GM10248 (cell line): ENCODE data around the gene POLD4.

ENCODE experiments used
- CTCF ChIA-PET: fragments of 300-600 bp; sonication (Branson Sonifier 250); formaldehyde crosslinking; extraction: SDS; loops from one replicate; lab custom pipeline; 2021; ENCODE audit warnings: antibody characterized with exemption; lab: Yijun Ruan, JAX
- POLR2A ChIA-PET: fragments of 350-650 bp; sonication (Branson Sonifier 250); formaldehyde crosslinking; extraction: SDS; loops from one replicate; lab custom pipeline; 2020; ENCODE audit warnings: antibody characterized with exemption; lab: Yijun Ruan, JAX
- DNase-seq: peaks from one replicate; pipeline ENCODE4 v3.0.0; 2012; ENCODE audit errors: extremely low spot score
- TF ChIP-seq, protein P1 (sequence below): IDR thresholded peaks from 2 replicates; pipeline ENCODE4 v1.5.1; 2012; ENCODE audit warnings: mild to moderate bottlenecking, low read depth; ENCODE audit errors: extremely low read depth, missing control alignments, control extremely low read depth

Gene POLD4

DNA sequence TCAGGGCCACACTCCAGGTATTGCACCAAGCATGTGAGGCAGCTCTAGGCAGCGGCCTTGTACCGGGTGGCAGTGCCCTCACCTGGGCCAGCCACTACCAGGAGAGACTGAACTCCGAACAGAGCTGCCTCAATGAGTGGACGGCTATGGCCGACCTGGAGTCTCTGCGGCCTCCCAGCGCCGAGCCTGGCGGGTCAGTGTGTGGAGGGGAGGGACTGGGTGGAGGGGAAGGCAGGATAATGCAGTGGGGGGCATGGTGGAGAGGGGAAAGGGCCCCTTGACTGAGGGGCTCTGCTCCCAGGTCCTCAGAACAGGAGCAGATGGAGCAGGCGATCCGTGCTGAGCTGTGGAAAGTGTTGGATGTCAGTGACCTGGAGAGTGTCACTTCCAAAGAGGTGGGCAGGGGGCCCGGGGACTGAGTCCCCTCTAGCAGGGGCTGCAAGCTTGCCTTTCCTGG, 45.8 kb downstream of the POLD4 start:
- DNase-seq: no peak
- TF ChIP-seq, protein P1, sequence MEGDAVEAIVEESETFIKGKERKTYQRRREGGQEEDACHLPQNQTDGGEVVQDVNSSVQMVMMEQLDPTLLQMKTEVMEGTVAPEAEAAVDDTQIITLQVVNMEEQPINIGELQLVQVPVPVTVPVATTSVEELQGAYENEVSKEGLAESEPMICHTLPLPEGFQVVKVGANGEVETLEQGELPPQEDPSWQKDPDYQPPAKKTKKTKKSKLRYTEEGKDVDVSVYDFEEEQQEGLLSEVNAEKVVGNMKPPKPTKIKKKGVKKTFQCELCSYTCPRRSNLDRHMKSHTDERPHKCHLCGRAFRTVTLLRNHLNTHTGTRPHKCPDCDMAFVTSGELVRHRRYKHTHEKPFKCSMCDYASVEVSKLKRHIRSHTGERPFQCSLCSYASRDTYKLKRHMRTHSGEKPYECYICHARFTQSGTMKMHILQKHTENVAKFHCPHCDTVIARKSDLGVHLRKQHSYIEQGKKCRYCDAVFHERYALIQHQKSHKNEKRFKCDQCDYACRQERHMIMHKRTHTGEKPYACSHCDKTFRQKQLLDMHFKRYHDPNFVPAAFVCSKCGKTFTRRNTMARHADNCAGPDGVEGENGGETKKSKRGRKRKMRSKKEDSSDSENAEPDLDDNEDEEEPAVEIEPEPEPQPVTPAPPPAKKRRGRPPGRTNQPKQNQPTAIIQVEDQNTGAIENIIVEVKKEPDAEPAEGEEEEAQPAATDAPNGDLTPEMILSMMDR: no peak
- POLR2A ChIA-PET: interaction anchor here (1.2 kb wide), 1 partner anchor 19 kb away, joined by 3 read pairs; no protein-coding TSS in a partner anchor
- CTCF ChIA-PET: interaction anchor here (1.0 to 3.1 kb wide), 6 partner anchors 10 to 45 kb away, joined by 3 to 16 read pairs (median 4); no protein-coding TSS in a partner anchor

GRCh38 chr11:67306769-67307544, 46.4 kb downstream of the POLD4 start:
- ChIA-PET CTCF (interaction anchor here (1.0 to 3.1 kb wide), 3 partner anchors 10 to 45 kb away, joined by 4 to 16 read pairs (median 6); no protein-coding TSS in a partner anchor), POLR2A (interaction anchor here (0.6 to 1.2 kb wide), 2 partner anchors 19 to 835 kb away, joined by 3 read pairs; no protein-coding TSS in a partner anchor)
- DNase-seq: no peak
- TF ChIP-seq, protein P1: no peak

DNA sequence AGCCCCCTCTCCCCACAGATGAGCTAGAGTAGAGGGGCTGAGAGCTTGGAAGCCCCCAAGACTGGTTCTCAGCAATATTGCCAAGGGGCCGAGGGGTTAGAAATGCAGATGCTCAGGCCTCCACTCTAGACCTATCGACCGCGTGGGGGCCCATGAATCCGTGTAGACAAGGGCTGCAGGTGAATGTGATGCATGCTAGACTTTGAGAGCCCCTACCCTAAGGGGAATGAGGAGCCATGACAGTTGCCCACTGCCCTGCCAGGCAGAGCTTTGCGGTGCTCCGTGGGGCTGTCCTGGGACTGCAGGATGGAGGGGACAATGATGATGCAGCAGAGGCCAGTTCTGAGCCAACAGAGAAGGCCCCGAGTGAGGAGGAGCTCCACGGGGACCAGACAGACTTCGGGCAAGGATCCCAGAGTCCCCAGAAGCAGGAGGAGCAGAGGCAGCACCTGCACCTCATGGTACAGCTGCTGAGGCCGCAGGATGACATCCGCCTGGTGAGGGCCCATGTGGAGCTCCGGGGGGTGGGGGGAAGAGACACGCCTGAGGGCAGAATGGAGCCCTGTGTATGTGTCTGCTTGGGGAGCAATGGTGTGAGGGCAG, 48.7 kb downstream of the POLD4 start:
- CTCF ChIA-PET: interaction anchor here (0.8 to 1.3 kb wide), 3 partner anchors 13 to 85 kb away, joined by 3 to 7 read pairs (median 4); no protein-coding TSS in a partner anchor
- POLR2A ChIA-PET: no interaction called here
- TF ChIP-seq, protein P1: no peak
- DNase-seq: no peak

DNA sequence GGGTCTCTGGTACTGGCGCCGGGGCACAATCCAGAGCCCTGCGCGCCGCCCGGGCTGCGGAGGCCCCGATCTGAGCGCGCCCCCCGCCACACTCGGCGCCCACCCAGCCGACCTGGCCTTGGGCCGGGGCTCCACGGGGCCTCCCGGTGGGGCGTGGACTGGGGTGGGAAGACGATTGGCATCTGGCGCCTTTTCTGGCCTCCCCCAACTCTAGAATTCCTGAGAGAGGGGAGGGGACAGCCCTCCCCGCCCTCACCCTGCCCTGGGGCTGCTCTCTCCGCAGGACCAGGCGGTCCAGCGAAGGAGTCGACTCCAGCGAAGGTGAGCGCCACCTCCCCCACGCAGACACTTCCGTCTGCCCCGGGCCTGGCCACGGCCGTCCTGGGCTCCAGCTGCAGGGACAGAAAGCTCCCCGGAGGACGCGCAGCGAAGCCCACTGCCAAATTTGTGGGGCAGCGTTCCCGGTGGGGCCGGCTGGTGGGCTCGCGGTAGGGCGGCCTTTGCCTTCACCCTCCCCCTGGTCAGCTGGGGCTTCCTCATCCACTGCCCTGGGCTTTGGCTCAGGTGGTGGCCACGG, 49.4 kb downstream of the POLD4 start:
- DNase-seq: no peak
- ChIA-PET CTCF (interaction anchor here (1.3 kb wide), 1 partner anchor 85 kb away, joined by 4 read pairs; no protein-coding TSS in a partner anchor), POLR2A (no interaction called here)
- TF ChIP-seq, protein P1: no peak

DNA sequence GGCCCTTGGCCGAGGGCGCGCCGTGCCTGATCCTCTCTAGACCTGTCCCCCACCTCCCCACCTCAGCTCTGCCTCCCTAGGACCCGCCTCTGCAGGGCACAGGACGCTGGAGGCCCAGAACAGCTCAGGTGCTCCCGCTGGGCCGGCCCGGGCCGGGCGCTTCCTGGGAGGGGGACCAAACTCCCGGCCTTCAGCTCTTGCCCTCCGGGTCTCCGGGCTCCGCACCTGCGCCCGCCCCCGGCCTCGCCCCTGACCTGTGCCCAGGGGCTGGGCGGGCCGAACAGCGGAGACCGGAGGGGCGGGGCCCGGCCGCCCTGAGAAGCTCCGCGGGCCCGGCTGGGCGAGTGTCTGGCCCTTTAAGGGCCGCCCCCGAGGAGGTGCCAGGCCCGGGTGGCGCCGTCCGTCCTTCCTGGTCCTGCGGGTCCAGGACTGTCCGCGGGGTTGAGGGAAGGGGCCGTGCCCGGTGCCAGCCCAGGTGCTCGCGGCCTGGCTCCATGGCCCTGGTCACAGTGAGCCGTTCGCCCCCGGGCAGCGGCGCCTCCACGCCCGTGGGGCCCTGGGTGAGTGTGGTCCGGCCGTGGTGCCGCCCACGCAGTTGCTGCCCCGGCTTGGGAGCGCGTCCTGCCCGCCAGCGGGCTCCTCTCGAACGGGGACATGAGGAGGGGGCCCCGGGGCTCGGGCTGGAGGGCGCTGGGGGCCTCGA, 50.1 kb downstream of the POLD4 start, which contains the start of gene SSH3:
TSS of gene SSH3 (plus strand) at position 399 of the 703 bp plus-strand sequence. CDS start at position 495, 96 bp downstream.
- CTCF ChIA-PET: interaction anchor here (0.9 to 1.8 kb wide), 3 partner anchors 14 to 42 kb away, joined by 3 to 5 read pairs (median 4); partner anchors contain the start of gene ANKRD13D
- POLR2A ChIA-PET: no interaction called here
- TF ChIP-seq, protein P1: no peak
- peak; percentile 54 for DNase-seq
